ENCODE results near the gene NFX1. TPM values are rescaled to one million over a fixed set of nuclear protein-coding genes. Genes with fewer than 3 reads are reported as not detected.
"Not testable (repeated sequence)": the region's sequence is repeated elsewhere in the genome, so short reads cannot be mapped to it uniquely, and the experiment has no call there.

The NFX1 gene
- polyA plus RNA-seq, 5 donors, result 29.9 to 40.3 (median 35.1) TPM

DNA sequence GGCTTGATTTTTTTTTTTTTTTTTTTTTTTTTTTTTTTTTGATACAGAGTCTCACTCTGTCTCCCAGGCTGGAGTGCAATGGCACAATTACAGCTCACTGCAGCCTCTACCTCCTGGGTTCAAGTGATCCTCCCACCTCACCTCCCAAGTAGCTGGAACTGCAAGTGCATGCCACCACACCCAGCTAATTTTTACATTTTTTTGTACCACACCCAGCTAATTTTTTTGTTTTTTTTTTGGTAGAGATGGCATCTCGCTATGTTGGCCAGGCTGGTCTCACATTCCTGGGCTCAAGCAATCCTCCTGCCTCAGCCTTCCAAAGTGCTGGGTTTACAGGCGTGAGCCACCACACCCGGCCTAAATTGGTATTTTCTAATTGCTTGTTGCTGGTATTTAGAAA, 68.3 kb downstream of the NFX1 start:
- not testable (repeated sequence) for DNase-seq

DNA sequence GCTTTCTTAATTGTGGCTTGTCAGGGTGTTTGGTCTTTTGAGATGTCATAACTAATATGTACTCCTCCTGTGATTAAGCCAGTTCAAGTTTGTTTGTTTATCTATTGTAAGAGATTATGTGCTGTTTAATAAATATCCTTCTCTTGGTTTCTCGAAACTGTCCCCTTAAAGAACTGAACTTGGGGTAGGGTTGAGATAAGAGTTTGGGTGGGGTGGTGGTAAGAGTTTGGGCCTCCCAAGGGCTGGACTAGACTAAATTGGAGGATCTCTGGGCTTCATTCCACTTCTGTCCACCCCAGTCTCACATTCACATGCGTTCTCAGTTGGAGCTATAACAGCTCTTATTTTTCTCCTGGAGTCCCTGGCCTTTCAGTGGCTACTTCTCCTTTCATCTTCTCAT, 73.8 kb downstream of the NFX1 start:
- DNase-seq, result no peak

DNA sequence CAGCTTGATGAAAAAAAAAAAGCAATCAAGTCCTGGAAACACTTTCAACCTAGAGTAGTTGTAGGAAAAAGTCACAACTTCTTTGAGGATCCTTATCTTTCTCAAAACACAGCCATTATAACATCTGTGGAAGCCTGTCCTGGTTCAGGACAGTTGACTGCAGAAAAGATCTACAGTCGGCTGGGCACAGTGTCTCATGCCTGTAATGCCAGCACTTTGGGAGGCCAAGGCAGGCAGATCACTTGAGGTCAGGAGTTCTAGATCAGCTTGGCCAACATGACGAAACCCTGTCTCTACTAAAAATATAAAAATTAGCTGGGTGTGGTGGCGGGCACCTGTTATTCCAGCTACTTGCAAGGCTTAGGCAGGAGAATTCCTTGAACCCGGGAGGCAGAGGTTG, 74.5 kb downstream of the NFX1 start:
- not testable (repeated sequence) for DNase-seq

GRCh38 chr9:33366979-33367480, 76.7 kb downstream of the NFX1 start:
- no peak for DNase-seq

GRCh38 chr9:33372900-33373299, 82.6 kb downstream of the NFX1 start:
- no peak for DNase-seq

- DNase-seq, result no peak
These were observed 83.9 kb downstream of the NFX1 start for GRCh38 chr9:33374190-33374589.

DNA sequence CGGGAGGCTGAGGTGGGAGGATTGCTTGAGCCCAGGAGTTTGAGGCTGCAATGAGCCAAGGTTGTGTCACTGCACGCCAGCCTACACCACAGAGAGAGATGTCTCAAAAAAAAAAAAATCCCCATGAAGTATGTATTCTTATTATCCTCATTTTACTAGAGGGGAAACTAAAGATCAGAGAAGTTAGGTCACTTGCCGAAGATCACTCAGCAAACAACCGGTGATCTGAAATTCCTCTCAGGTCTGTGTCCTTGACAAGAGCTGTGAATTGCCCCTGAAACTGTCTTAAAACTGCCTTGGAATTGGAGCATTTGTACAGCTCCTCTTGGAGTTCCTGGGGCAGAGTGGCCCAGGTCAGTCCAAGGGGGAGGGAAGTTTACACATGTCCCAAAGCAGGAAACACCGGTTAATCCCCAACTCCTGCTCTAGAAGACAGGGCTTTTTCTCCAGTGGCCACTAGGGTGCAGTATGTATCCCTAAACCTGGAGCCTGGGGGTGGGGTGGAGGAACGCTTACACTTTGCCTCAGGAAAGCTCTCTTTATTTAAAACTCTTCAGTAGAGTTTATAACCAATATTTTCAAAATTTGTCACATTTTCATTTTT, 84.4 kb downstream of the NFX1 start:
- DNase-seq, result peak; percentile 56 to 70

GRCh38 chr9:33375238-33375840, 85.0 kb downstream of the NFX1 start:
- no peak for DNase-seq

DNA sequence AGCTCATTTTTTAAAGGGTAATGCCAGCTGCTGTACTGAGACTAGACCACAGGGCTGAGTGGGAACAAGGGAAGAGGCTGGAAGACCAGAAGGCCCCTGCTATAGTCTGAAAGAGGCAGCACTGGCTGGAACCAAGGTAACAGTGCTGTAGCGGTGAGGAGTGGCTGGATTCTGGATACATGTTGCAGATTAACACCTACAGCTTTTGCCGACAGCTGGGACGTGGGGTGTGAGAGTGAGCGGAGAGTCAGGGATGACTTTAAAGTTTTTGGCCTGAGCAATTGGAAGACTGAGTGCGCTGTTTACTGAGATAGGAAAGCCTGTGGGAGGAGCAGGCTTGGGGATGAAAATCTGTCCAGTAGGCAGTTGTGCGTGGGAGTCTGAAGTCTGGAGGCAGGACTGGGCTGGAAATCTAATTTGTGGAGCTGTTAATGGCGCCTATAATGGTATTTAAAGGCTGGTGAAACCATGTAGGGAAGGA, 85.6 kb downstream of the NFX1 start:
- DNase-seq, result no peak

GRCh38 chr9:33377089-33377715, 86.9 kb downstream of the NFX1 start:
- DNase-seq, result no peak

GRCh38 chr9:33378121-33378795, 87.9 kb downstream of the NFX1 start:
- no peak for DNase-seq

GRCh38 chr9:33379666-33380389, 89.5 kb downstream of the NFX1 start:
- DNase-seq, result no peak

GRCh38 chr9:33380390-33381094, 90.2 kb downstream of the NFX1 start:
- DNase-seq, result no peak

DNA sequence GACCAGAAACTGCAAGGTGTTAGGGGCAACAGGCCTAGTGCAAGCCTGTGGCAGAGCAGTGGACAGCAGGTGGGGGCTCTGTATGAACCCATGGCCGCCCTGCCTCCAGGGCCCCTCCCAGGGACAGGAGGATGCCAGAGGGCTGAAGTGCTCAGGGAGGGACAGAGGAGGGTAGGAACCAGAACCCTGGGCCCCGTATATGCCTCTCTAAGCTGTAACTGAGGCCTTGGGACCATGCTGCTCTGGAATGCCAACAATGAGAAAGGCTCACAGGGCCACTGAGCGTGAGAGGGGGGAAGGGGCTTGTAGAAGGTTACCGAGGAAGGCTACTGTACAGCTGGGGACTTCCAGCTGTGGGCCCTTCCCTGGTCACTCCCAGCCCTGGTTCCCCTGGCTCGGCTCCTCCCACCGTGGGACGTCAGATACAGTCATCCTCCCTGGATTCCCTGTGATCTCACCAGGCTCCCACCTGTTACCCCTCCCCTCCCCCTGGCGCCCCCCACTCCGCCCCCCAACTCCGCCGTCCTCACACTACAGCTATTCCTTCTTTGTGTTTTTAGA, 91.0 kb downstream of the NFX1 start:
- no peak for DNase-seq

GRCh38 chr9:33382397-33382796, 92.1 kb downstream of the NFX1 start:
- not testable (repeated sequence) for DNase-seq

DNA sequence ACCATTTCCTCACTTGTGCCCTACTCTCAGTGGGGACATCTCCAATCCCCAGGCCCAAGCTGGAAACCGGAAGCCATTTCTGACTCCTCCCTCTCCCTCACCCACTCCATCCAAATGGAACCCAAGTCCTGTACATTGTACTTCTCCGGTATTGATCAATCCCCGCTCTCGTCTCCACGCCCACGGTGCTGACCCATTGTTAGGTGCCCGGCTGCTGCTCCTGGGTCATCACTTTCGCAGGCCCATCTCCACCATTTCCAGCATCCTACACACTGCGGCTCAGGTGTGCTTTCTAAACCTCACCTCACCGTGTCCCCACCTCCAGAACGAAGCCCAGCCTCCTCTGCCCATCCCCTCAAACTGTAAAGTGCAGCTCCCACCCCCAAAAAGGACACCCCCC, 93.1 kb downstream of the NFX1 start:
- DNase-seq, result not testable (repeated sequence)

DNA sequence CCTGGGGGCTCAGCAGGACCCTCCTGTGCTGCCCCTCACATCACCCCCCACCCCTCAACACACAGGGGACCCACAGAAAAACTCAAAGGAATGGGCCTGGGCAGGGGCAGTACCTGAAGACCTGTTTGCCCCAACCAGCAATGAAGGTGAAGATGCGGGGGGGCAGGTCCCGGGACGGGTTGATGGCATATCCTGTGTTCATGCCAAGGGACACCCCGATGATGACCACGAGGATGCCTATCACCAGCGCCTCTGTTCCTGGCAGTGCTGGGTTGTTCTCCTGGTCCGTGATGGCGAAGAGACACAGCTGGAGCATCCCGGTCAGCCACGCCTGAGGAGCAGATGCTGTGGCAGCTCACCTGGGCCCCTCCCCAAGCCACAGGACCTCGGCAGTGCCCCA, 95.2 kb downstream of the NFX1 start:
- DNase-seq, result not testable (repeated sequence)

- not testable (repeated sequence) for DNase-seq
These were observed 95.8 kb downstream of the NFX1 start for GRCh38 chr9:33385979-33386640.

GRCh38 chr9:33386641-33386996, 96.3 kb downstream of the NFX1 start:
- not testable (repeated sequence) for DNase-seq

- DNase-seq, result not testable (repeated sequence)
These were observed 96.7 kb downstream of the NFX1 start for GRCh38 chr9:33386998-33387397.

Measured in right lung (tissue), 5 donors.